NCI-H82 treated with DMSO at 0.1 percent for 48 hours (cell line): ENCODE data around the gene CD83.
"Not testable (repeated sequence)": the region's sequence is repeated elsewhere in the genome, so short reads cannot be mapped to it uniquely, and the experiment has no call there.

ENCODE experiments used
- DNase-seq: peaks from one replicate; lab custom pipeline; 2025; ENCODE audit not compliant: unreplicated experiment; lab: John Stamatoyannopoulos, UW

CD83 gene

GRCh38 chr6:14147891-14148290 is 30.3 kb downstream of the CD83 start:
- no peak for DNase-seq

- DNase-seq: no peak
Measured at GRCh38 chr6:14148471-14148870, 30.9 kb downstream of the CD83 start.

GRCh38 chr6:14149053-14149738 is 31.6 kb downstream of the CD83 start:
- peak; percentile 19 for DNase-seq

- DNase-seq: no peak
Measured at GRCh38 chr6:14149739-14150130, 32.2 kb downstream of the CD83 start.

GRCh38 chr6:14151300-14151699 is 33.7 kb downstream of the CD83 start:
- DNase-seq: not testable (repeated sequence)

GRCh38 chr6:14151773-14152172 is 34.2 kb downstream of the CD83 start:
- no peak for DNase-seq

GRCh38 chr6:14153228-14153627 is 35.7 kb downstream of the CD83 start:
- no peak for DNase-seq

GRCh38 chr6:14159090-14159489 is 41.5 kb downstream of the CD83 start:
- DNase-seq: no peak

- no peak for DNase-seq
Measured at GRCh38 chr6:14162826-14163225, 45.3 kb downstream of the CD83 start.

- DNase-seq: no peak
Measured at GRCh38 chr6:14165091-14165490, 47.5 kb downstream of the CD83 start.

- peak; percentile 48 for DNase-seq
Measured at GRCh38 chr6:14166839-14167238, 49.3 kb downstream of the CD83 start.

GRCh38 chr6:14170128-14170527 is 52.6 kb downstream of the CD83 start:
- no peak for DNase-seq

GRCh38 chr6:14172562-14172961 is 55.0 kb downstream of the CD83 start:
- no peak for DNase-seq

GRCh38 chr6:14174226-14174625 is 56.7 kb downstream of the CD83 start:
- DNase-seq: no peak

GRCh38 chr6:14174996-14175395 is 57.4 kb downstream of the CD83 start:
- DNase-seq: no peak

- no peak for DNase-seq
Measured at GRCh38 chr6:14176429-14176828, 58.9 kb downstream of the CD83 start.

GRCh38 chr6:14177413-14178082 is 60.0 kb downstream of the CD83 start:
- no peak for DNase-seq

- no peak for DNase-seq
Measured at GRCh38 chr6:14178083-14178445, 60.5 kb downstream of the CD83 start.

- DNase-seq: no peak
Measured at GRCh38 chr6:14180609-14181008, 63.0 kb downstream of the CD83 start.

GRCh38 chr6:14182916-14183315 is 65.3 kb downstream of the CD83 start:
- DNase-seq: no peak
